Hippocampal formation (tissue), 2 donors: ENCODE data around the gene CPEB4.
A peak's percentile ranks its signal among the peaks of the same experiment; 100 is the strongest.

Experiments used
- DNase-seq, 2 donors: peaks; one replicate each; lab custom pipeline; 2025; lab: John Stamatoyannopoulos, UW

CPEB4 gene

GRCh38 chr5:173887610-173888472 lies at the start of gene CPEB4:
Gene CPEB4 (plus strand): TSS chr5:173888349. CDS start chr5:173889734, 1,385 bp downstream.
- DNase-seq = peak; percentile 98 to 100

GRCh38 chr5:173839117-173839713 lies 48.9 kb upstream of the CPEB4 start:
- no peak for DNase-seq

GRCh38 chr5:173840111-173840983 lies 47.8 kb upstream of the CPEB4 start:
- no peak for DNase-seq

- no peak for DNase-seq
Observed at GRCh38 chr5:173841710-173842109, 46.4 kb upstream of the CPEB4 start.

GRCh38 chr5:173843794-173844193 lies 44.4 kb upstream of the CPEB4 start:
- DNase-seq = no peak

- no peak for DNase-seq
Observed at GRCh38 chr5:173845321-173845720, 42.8 kb upstream of the CPEB4 start.

GRCh38 chr5:173846929-173847501 lies 41.1 kb upstream of the CPEB4 start:
- DNase-seq = no peak

- no peak for DNase-seq
Observed at GRCh38 chr5:173848986-173849596, 39.1 kb upstream of the CPEB4 start.

- DNase-seq = no peak
Observed at GRCh38 chr5:173849908-173850307, 38.2 kb upstream of the CPEB4 start.

GRCh38 chr5:173850659-173851058 lies 37.5 kb upstream of the CPEB4 start:
- no peak for DNase-seq

- no peak for DNase-seq
Observed at GRCh38 chr5:173851595-173852243, 36.4 kb upstream of the CPEB4 start.

- DNase-seq = no peak
Observed at GRCh38 chr5:173852790-173853359, 35.3 kb upstream of the CPEB4 start.

- DNase-seq = no peak
Observed at GRCh38 chr5:173853370-173854131, 34.6 kb upstream of the CPEB4 start.

GRCh38 chr5:173855162-173855994 lies 32.8 kb upstream of the CPEB4 start:
- DNase-seq = no peak

- no peak for DNase-seq
Observed at GRCh38 chr5:173855995-173856656, 32.0 kb upstream of the CPEB4 start.

GRCh38 chr5:173857234-173857633 lies 30.9 kb upstream of the CPEB4 start:
- DNase-seq = no peak

- DNase-seq = no peak
Observed at GRCh38 chr5:173858021-173858669, 30.0 kb upstream of the CPEB4 start.
